Measurements from ENCODE around the gene NIM1K. TPM values are rescaled to one million over a fixed set of nuclear protein-coding genes. Genes with fewer than 3 reads are reported as not detected.
"Not testable (repeated sequence)": the region's sequence is repeated elsewhere in the genome, so short reads cannot be mapped to it uniquely, and the experiment has no call there.

Gene NIM1K
- total RNA-seq, 1 experiment from 2014 or later = not detected

DNA sequence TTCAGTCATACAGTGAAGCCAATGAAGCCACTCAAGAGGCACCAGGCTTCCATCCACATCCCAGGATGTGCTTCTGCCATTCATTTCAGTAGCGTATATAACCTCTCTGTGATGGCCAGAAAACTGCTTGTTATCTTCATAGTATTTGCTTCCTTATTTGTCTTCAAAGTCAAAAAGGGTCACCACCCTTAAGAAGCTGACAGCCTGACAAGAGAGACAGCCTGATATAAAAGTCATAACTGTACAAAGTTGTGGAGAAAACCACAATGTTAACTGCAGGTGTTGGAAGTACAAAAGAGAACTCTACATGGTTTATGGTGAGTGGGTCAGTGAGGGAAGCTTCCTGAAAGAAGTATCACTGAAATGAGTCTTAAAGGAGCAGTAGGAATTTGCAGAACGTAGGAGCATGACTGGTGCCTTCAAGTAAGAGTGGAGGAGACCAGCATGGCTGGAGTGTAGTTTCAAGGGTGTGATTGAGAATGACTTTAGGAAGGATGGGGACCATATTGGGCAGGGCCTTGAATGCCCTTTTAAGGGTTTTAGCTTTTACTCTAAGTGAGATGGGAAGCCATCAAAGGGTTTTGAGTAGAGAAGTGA lies 33.7 kb downstream of the NIM1K start:
- no peak for DNase-seq (ENCODE audit: extremely low read depth, low read depth)

DNA sequence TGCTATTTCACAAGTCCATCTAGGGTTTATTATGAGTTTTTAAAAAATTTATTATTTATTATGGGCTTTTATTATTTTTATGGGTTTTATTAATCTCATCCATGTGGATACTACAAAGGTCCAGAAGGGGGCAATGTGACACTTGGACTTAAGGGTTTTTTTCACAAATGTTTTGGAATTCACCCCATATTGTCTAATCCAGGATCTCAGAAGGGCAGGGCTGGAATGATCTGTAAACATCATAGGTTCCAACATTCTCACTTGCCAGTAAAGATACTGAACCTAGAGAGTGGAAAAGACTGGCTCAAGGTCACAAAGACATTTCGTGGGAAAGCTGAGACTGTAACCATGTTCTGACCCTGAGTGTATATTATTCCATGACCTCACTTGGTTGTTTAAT lies 35.6 kb downstream of the NIM1K start:
- peak; percentile 27 for DNase-seq (ENCODE audit: extremely low read depth, low read depth)

DNA sequence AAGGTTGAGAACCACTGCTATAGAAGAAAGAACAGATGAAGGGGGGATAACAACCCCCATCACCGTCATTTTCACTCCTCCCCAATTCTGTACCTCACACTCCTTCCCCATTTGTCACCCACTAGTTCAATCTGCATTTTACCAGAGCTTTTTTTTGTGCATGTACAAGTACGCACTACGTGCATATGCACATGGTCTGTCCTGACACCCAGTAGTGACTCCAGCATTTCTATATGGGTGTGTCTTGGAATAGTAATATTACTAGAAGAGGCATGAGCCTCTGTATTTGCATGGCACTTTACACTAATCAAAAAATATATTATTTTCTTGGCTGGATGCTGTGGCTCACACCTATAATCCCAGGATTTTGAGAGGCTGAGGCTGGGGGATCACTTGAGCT lies 38.7 kb downstream of the NIM1K start:
- DNase-seq (ENCODE audit: extremely low read depth, low read depth) = no peak

DNA sequence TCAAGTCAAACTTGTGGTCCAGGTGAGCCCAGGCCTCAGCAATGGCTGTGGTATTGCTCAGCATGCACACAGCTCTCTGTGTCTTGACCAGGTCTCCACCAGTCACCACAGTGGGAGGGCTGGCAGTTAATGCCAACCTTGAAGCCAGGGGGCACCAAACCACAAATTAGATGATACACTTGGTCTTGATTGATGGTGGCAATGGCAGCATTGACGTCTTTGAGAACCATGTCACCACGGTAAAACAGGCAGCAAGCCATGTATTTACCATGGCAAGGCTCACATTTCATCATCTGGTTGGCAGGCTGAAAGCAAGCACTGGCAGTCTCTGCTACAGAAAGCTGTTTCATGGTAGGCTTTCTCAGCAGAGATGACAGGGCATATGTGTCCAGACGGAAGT lies 40.0 kb downstream of the NIM1K start:
- DNase-seq (ENCODE audit: extremely low read depth, low read depth) = peak; percentile 31

DNA sequence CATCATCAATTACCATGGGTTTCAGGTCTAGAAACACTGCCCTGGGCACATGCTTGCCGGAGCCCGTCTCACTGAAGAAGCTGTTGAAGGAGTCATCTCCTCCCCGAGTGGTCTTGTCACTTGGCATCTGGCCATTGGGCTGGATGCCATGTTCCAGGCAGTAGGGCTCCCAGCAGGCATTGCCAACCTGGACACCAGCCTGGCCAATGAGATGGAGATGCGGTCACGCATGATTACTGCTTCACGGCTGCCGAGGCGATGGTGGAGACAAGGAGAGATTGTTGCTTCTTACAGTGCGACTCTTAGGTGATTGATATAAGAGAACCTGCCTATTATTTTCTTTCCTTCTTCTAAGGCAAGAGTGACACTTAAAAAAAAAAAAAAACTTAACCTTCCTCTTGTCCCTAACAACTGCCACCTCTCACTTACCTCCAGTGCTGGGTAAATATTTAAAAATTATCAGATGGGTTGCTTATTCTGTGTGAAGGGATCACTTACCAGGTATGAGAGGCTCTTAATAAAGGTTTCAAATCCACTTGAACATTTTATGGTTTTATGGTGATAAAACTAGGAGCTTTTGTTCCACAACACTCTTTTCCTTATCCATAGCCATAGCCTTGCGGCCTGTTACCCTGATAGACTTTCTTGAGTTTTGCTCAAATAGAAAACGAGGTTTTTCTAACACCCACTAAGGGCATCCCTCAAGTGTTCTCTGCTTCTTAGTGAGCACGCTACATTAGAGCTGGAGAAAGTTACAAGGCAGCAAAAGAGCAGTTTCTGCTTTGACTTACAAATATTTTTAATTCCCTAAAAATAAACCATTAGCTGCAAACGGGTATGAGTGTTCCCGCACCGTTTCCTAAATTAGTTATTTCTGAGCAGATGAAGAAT lies 41.2 kb downstream of the NIM1K start:
- no peak for DNase-seq (ENCODE audit: extremely low read depth, low read depth)

DNA sequence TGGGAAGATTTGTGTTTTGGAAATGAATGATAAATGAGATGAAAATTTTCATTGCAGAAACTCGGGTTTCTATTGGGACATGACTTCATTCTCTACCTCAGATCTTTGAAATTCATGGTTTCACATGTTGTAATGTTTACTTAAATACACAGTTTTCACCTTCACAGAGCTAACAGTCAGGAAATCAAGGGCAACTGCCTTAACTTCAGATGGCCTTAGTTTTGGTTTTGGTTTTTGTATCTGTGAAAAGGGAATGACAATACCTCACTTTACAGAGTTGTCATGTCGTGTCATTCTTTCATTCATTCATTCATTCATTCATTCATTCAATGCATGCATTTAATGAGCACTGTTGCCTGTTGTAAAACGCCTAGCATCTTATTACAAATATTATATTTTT lies 41.9 kb downstream of the NIM1K start:
- DNase-seq (ENCODE audit: extremely low read depth, low read depth) = no peak

DNA sequence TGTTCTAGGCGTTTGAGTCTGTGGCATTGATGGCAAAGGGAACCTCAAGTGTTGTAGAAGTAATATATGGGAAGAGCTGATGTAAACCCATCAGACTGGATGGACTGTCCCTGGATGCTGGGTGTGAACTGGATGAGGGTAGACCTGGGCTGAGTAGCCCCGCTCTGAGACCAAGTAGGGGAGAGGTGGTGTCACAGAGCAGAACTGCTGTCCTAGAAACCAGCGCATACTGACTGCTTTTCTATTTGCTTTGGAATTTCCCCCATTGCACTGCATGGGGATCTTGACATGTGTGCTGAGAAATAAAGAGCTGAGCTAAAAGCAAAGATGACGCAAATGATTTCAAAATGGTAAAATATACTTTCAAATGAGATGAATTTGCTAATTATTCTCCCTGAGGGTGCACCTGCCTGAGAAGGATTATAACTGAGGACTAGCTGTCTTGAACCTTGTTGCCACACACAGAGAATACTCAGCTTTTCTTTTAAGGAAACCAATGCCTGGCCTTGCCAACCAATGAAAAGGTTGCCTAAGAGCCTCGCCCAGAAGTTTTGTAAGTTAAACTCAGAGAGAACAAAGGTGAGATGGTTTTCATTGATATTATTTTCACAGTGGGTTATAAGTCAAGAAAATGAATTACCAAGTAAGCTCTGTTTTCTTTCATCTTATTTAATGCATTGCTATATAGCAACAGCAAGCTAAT lies 44.8 kb downstream of the NIM1K start:
- DNase-seq (ENCODE audit: extremely low read depth, low read depth) = no peak

DNA sequence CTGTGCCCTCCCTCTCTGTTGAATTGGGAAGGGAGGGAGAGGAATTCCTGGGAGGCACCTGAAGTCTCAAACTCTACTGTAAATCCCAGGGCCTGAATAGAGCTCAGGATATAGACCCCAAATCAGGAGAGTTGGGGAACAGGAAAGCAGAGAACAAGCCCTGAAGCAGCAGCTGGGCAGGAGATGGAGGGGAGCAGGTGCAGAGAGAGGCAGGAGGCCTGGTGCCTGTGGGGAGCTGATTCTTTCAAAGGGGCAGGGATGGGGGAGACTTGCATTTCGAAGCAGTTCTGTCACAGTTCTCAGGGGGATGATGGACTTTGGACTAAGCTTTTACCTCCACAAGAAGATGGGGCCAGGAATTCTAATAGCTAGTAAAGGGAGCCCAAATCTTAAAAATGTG lies 50.2 kb downstream of the NIM1K start:
- no peak for DNase-seq (ENCODE audit: extremely low read depth, low read depth)

DNA sequence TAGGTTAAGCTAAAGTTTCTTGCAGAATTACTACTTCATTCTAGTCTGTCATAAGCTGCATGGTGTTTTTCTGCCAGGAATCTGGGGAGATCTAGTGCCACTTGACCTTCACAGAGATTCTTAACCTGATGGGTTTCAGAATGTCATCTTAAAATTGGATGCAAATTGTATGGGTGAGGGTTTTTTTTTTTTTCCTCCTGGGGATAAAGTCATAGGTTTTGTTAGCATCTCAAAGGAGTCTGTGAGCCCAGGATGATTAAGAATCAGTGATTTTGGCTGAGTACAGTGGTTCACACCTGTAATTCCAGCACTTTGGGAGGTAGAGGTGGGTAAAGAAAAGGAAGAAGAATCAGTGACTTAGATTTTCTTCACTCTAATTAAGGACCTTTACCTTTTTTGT lies 51.2 kb downstream of the NIM1K start:
- DNase-seq (ENCODE audit: extremely low read depth, low read depth) = no peak

DNA sequence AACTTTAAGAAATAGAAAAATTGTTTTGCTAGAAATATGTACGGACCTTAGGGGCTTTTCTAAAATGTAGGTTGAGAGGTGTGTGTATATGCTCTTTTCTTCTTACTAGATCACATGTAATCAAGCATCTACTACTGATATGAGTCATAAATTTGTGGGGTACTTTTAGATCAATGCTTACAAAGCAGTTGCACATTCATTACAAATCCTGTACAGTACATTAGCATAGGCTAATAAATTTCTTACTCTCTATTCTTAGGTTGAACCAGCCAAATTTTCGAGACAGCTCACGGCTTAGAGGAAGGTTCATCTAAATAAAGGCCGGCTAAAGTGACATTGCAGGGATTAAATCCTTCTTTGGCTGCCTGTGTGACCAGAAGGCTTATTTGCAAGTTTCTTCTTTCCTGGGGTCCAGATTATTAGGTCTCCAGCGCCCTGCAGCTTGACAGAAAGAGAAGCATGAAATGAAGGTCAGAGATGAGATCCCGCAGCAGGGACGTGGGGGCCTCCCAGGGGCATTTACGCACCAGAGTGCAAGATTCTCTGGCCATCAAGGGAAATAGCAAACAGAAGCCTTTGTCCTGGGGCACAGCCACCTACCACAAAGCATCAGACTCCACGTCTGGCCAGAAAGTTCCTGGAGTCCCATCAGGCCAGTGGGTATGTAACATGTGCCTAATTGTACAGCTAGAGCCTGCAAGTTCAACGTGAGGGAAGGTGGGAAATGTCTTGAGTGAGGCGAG lies 53.0 kb downstream of the NIM1K start:
- DNase-seq (ENCODE audit: extremely low read depth, low read depth) = no peak

DNA sequence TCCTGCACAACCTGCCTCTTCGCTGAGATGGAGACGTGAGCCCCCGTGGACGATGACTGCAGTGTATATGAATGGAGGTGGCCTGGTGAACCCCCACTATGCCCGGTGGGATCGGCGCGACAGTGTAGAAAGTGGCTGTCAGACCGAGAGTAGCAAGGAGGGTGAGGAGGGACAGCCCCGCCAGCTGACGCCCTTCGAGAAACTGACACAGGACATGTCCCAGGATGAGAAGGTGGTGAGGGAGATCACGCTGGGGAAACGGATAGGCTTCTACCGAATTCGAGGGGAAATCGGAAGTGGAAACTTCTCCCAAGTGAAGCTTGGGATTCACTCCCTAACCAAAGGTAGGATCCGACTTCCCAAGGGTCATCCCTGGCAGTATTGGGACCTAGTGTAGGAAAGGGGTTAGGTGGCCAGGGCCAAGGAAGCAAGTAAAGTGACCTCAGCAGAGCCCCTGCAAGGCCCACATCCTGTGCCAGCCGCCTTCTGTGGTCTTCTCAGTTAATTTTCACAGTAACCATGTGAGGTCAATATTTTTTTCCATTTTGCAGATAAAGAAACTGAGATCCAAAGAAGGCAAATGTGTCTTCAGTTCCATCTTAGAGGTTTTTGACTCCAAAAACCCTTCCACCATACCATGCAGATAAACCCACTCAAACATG lies 53.8 kb downstream of the NIM1K start:
- DNase-seq (ENCODE audit: extremely low read depth, low read depth) = no peak

DNA sequence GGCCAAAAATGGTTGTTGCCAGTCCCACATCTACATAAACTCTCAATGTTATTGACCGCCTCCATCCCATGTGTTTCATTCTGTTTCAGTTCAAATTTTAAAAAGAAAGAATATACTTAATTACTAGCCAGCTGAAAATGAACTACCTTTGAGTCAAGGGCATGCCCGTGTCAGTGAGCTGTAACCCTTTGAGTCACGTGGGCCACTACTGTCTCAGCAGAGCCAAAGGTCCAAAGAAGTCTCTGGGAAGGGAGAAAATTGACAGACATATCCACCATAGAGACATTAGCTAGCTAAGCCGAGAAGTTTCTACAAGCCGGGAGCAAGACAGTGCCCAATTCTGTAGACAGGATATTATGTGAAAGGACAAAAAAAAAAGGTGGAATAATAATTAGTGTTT lies 59.7 kb downstream of the NIM1K start:
- no peak for DNase-seq (ENCODE audit: extremely low read depth, low read depth)

DNA sequence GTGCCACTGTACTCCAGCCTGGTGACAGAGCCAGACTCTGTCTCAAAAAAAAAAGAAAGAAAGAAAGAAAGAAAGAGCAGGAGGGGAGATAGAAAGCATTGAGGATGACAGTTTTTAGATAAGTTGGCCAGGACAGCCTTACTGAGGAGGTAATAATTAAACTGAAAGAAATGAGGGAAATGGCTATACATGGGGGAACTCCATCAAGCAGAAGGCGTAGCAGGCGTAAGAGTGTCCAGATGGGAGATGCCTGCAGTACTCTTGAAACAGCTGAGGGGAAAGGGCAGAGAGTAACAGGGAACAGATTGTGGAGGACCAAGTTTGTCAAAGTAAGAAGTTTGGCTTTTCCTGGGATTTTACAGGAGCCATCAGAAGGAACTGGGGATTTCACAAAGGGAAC lies 63.7 kb downstream of the NIM1K start:
- no peak for DNase-seq (ENCODE audit: extremely low read depth, low read depth)

DNA sequence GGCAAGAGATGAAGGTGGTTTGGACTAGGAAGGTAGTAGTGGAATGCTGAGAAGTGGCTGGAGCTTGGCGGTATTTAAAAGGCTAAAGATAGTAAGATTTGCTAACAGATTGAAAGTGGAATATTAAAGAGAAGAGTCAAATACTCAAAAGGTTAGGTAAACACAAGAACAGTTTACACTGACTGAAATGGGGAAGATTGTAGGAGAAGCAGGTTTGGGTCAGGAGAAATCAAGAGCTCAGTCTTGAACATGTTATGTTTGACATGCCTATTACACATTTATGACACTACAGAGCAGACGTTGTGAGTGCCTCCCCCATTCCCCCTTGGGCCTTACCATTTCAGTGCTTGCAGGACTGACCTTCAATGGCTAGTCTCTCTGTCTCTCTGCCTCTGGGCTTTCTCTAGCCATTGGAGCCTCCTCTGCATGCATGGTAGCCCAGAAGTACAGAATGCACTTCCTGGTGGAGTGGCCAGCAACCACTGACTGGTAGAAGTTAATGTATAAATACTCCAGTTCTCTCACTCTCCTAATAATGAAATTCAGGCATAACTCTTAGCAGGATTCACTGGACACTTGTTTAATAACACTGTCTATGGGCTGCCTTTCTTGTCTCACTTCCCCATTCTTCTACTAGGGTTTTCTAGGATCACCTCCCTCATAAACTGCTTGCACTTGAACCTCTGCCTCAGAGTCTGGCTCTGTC lies 64.4 kb downstream of the NIM1K start:
- no peak for DNase-seq (ENCODE audit: extremely low read depth, low read depth)

DNA sequence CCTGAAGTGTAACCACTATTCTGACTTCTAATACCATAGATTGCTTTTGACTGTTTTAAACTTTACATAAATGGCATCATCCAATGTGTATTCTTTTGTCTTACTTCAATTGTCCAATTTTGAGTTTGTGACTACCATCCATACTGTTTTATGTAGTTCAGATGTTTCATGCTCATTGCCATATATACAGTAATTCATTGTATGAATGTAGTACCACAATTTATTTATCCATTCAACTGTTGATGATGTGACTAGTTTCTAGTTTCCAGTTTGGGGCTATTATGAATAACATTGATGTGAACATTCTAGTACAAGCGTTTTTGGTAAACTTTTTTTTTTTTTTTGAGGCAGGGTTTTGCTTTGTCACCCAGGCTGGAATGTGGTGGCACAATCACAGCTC lies 66.1 kb downstream of the NIM1K start:
- no peak for DNase-seq (ENCODE audit: extremely low read depth, low read depth)

DNA sequence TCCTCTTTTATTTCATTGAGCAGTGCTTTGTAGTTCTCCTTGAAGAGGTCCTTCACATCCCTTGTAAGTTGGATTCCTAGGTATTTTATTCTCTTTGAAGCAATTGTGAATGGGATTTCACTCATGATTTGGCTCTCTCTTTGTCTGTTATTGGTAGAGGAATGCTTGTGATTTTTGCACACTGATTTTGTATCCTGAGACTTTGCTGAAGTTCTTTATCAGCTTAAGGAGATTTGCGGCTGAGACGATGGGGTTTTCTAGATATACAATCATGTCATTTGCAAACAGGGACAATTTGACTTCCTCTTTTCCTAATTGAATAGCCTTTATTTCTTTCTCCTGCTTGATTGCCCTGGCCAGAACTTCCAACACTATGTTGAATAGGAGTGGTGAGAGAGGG lies 70.2 kb downstream of the NIM1K start:
- DNase-seq (ENCODE audit: extremely low read depth, low read depth) = not testable (repeated sequence)

DNA sequence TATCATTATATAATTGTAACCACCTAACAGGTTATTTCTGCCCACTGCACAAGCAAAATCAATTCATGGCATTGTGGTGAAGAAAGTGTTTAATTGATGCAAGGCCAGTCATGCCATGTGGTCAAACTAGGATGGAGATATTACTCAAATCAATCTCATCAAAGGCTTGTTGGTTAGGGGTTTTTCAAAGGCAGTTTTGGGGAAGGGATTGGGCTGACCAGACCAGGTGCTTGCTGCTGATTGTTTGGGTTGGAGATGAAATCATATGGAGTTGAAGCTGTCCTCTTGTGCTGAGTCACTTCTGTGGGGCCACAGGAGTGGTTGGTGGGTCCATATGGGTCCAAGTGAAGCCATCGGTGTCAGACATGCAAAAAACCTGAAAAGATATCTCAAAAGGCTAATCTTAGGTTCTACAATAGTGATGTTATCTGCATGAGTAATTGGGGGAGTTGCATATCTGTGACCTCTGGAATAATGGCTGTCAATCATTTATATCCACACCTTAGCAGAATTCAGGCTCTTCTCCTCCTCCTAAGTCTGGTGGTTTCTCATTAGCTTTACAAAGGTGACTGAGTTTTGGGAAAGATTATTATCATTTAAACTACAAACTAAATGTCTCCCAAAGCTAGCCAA lies 76.3 kb downstream of the NIM1K start:
- DNase-seq (ENCODE audit: extremely low read depth, low read depth) = no peak

DNA sequence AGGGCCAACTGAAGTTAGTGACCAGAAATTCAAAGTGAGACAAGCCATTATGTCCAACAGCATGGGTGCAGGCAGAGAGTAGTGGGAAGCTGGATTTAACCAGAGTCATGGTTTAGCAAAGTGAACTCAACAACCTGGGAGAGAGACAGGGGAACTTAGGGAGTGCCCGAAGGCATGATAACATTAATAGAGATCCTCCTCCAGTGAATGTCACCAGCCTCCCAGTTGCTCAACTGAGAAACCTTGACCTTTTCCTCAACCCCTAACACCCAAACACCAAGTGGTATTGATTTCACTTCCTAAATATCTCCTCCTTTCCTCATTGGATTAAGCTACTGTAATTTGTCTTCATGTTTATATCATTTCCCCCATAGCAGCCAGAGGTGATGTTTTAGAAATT lies 78.6 kb downstream of the NIM1K start:
- no peak for DNase-seq (ENCODE audit: extremely low read depth, low read depth)

DNA sequence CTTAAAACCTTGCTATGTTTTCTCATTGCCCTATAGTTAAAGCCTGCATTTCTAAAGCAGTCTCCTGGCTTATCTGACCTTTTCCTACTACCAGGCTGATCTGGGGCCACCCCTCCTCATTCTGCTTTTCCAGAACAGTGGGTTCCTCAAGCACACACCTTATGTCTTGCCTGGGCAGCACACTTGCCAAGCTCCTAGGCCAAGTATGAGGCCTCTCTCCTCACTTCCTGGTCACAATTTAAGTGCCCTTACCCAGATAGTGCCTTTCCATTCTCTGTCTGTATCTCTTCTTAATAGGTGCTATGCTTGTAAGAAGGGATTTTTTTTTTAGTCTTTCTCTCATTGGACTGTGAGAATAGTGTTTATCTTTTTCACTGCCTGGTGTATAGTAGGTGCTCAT lies 81.5 kb downstream of the NIM1K start:
- no peak for DNase-seq (ENCODE audit: extremely low read depth, low read depth)
